CD14-positive monocyte (primary cell): Measurements from ENCODE around the gene ERO1B. TPM values are rescaled to one million over a fixed set of nuclear protein-coding genes. Genes with fewer than 3 reads are reported as not detected.

Experiments used
- DNase-seq, 3 donors: peaks; one replicate each; pipeline ENCODE4 v3.0.0-alpha.2; 2011 to 2022
- H2AFZ ChIP-seq: 2 replicates; pipeline ENCODE4 v1.6.0; 2012; ENCODE audit warnings: mild to moderate bottlenecking, low read depth, low read length, inconsistent platforms; ENCODE audit not compliant: insufficient read depth, poor library complexity, severe bottlenecking
- H3K27ac ChIP-seq, 2 donors: 1 replicate in 1 of 2; 2 replicates in 1 of 2; pipeline ENCODE4 v1.5.1; 2012 to 2013; ENCODE audit warnings: low read length in 2 of 2, control low read depth in 1 of 2, inconsistent platforms in 1 of 2, low read depth in 1 of 2, mild to moderate bottlenecking in 1 of 2
- H3K27me3 ChIP-seq, 2 donors: one replicate each; pipeline versions ENCODE4 v1.6.0 to v1.6.1; 2011 to 2013; ENCODE audit warnings: low read length in 2 of 2; ENCODE audit not compliant: control insufficient read depth in 2 of 2, insufficient read depth in 2 of 2
- H3K36me3 ChIP-seq, 2 donors: replicated peaks in 1 of 2; 1 replicate in 1 of 2; 2 replicates in 1 of 2; pipeline versions ENCODE4 v1.5.1 to v1.6.1; 2012 to 2013; ENCODE audit warnings: low read length in 2 of 2, control low read depth in 1 of 2, inconsistent platforms in 1 of 2, mild to moderate bottlenecking in 1 of 2; ENCODE audit not compliant: insufficient read depth in 2 of 2, control insufficient read depth in 1 of 2
- H3K4me1 ChIP-seq, 2 donors: 1 replicate in 1 of 2; 2 replicates in 1 of 2; pipeline versions ENCODE4 v1.5.1 to v1.6.1; 2012 to 2013; ENCODE audit warnings: low read length in 2 of 2, control low read depth in 1 of 2, inconsistent platforms in 1 of 2, mild to moderate bottlenecking in 1 of 2, moderate library complexity in 1 of 2; ENCODE audit not compliant: insufficient read depth in 2 of 2, control insufficient read depth in 1 of 2
- H3K4me2 ChIP-seq: replicated peaks from 2 replicates; pipeline ENCODE3; 2012; ENCODE audit warnings: low read length, moderate library complexity, mild to moderate bottlenecking; ENCODE audit not compliant: poor library complexity, severe bottlenecking; ENCODE audit errors: extremely low read depth
- H3K4me3 ChIP-seq, 3 experiments: fragments of 200-600 bp in 1 of 3; sonication (generic) in 1 of 3; replicated peaks in 1 of 3; 1 replicate in 2 of 3; 2 replicates in 1 of 3; pipeline ENCODE4 v1.5.1; 2011 to 2013; ENCODE audit warnings: low read length in 3 of 3, mild to moderate bottlenecking in 3 of 3, control low read depth in 2 of 3, low read depth in 2 of 3, inconsistent platforms in 1 of 3, moderate library complexity in 1 of 3
- H3K79me2 ChIP-seq: 2 replicates; pipeline ENCODE4 v1.6.0; 2012; ENCODE audit warnings: mild to moderate bottlenecking, control low read depth, inconsistent platforms, low read length, moderate library complexity; ENCODE audit not compliant: insufficient read depth
- H3K9ac ChIP-seq: 2 replicates; pipeline ENCODE4 v1.6.0; 2017; ENCODE audit warnings: low read length, mild to moderate bottlenecking; ENCODE audit not compliant: insufficient read depth, poor library complexity, severe bottlenecking
- H3K9me3 ChIP-seq, 2 donors: replicated peaks in 1 of 2; 1 replicate in 1 of 2; 2 replicates in 1 of 2; pipeline versions ENCODE4 v1.5.1 to v1.6.1; 2012 to 2013; ENCODE audit warnings: low read length in 2 of 2, control low read depth in 1 of 2; ENCODE audit not compliant: control insufficient read depth in 1 of 2, insufficient read depth in 1 of 2
- H4K20me1 ChIP-seq: 2 replicates; pipeline ENCODE4 v1.6.0; 2012; ENCODE audit warnings: mild to moderate bottlenecking, low read length, control low read depth, moderate library complexity; ENCODE audit not compliant: insufficient read depth
- H3K27ac Mint-ChIP-seq, 7 donors: one replicate each; pipeline ENCODE4 v1.8.0; 2020; ENCODE audit warnings: mild to moderate bottlenecking in 7 of 7, mixed read lengths in 7 of 7, moderate library complexity in 6 of 7, inconsistent platforms in 2 of 7
- H3K27me3 Mint-ChIP-seq, 3 donors: one replicate each; pipeline ENCODE4 v1.8.0; 2021 to 2022; ENCODE audit warnings: low read depth in 3 of 3, mild to moderate bottlenecking in 3 of 3, mixed read lengths in 3 of 3, moderate library complexity in 3 of 3, inconsistent platforms in 1 of 3
- H3K36me3 Mint-ChIP-seq, 2 donors: one replicate each; pipeline ENCODE4 v1.8.0; 2020; ENCODE audit warnings: mixed read lengths in 2 of 2, inconsistent platforms in 1 of 2, mild to moderate bottlenecking in 1 of 2
- H3K4me1 Mint-ChIP-seq: one replicate; pipeline ENCODE4 v1.8.0; 2020; ENCODE audit warnings: mild to moderate bottlenecking, mixed read lengths
- H3K4me3 Mint-ChIP-seq, 2 donors: one replicate each; pipeline ENCODE4 v1.8.0; 2020; ENCODE audit warnings: mild to moderate bottlenecking in 2 of 2, mixed read lengths in 2 of 2, moderate library complexity in 1 of 2
- H3K9me3 Mint-ChIP-seq, 7 donors: one replicate each; pipeline ENCODE4 v1.8.0; 2020 to 2022; ENCODE audit warnings: mixed read lengths in 7 of 7, mild to moderate bottlenecking in 6 of 7, moderate library complexity in 6 of 7, inconsistent platforms in 2 of 7
- CTCF ChIP-seq: fragments of 200-600 bp; IDR thresholded peaks from one replicate; pipeline ENCODE4 v1.8.0; 2022; ENCODE audit warnings: antibody characterized with exemption, mild to moderate bottlenecking
- WGBS: methylation state at CpG from one replicate; pipeline ENCODE4 v1.1.5; 2013; ENCODE audit warnings: missing lambda C conversion rate; ENCODE audit not compliant: insufficient coverage; 5-methylcytosine and 5-hydroxymethylcytosine counted together
- intact Hi-C, 2 donors: fragments of 100-400 bp; cut with micrococcal nuclease; formaldehyde crosslinking; loops; one replicate each; pipeline versions ENCODE4 v1.15.0 to v1.15.1; 2023
- polyA plus RNA-seq, 3 donors: library from polyadenylated mRNA; depleted of rRNA in 1 of 3; unstranded in 2 of 3; stranded (reverse) in 1 of 3; fragments of 300-500 nt in 2 of 3; fragments of >200 nt in 1 of 3; fragmentation: Illumina TruSeq in 2 of 3; gene quantifications; 1 replicate in 2 of 3; 2 replicates in 1 of 3; pipeline ENCODE4 v1.2.3, GENCODE V29; 2012 to 2021

ERO1B gene
- polyA plus RNA-seq, 3 donors = 2.7 to 4.2 (median 3.2) TPM

- peaks cover 53 to 55% of the 10 kb centered on the region in 2 donors for H3K36me3 Mint-ChIP-seq
Observed at GRCh38 chr1:236211815-236212214, 69.9 kb downstream of the ERO1B start.

GRCh38 chr1:236209713-236210112 is 72.0 kb downstream of the ERO1B start:
- Histone ChIP-seq H3K27me3 (no peaks in the 10 kb centered on the region), H2AFZ (no peak overlapping the region), H3K79me2 (no peaks in the 10 kb centered on the region), H3K4me3 (no peak overlapping the region), H3K9ac (no peak overlapping the region), H3K4me2 (no peak overlapping the region), H3K9me3 (no peaks in the 10 kb centered on the region), H3K27ac (no peak overlapping the region), H3K36me3 (peaks cover 37 to 82% of the 10 kb centered on the region in 2 donors), H3K4me1 (no peaks in the 10 kb centered on the region), H4K20me1 (no peaks in the 10 kb centered on the region)
- intact Hi-C loops = no loop called here
- Mint-ChIP-seq H3K4me1 (peaks cover 10% of the 10 kb centered on the region), H3K36me3 (peaks cover 56 to 60% of the 10 kb centered on the region in 2 donors), H3K27me3 (peaks cover 0 to 2% (median 0%) of the 10 kb centered on the region in 3 donors), H3K4me3 (no peak overlapping the region), H3K9me3 (peaks cover 0 to 5% (median 2%) of the 10 kb centered on the region in 7 donors), H3K27ac (no peak overlapping the region)
- TF ChIP-seq CTCF = no peak
- no peak for DNase-seq

More at GRCh38 chr1:236211815-236212214, 69.9 kb downstream of the ERO1B start:
- no peaks in the 10 kb centered on the region for H3K79me2 ChIP-seq
- no peaks in the 10 kb centered on the region for H3K27me3 ChIP-seq
- Mint-ChIP-seq H3K4me1 (peaks cover 5% of the 10 kb centered on the region), H3K9me3 (peaks cover 0 to 3% (median 2%) of the 10 kb centered on the region in 7 donors), H3K27ac (no peak overlapping the region), H3K27me3 (peaks cover 0 to 2% (median 0%) of the 10 kb centered on the region in 3 donors), H3K4me3 (no peak overlapping the region)
- no peak overlapping the region for H3K4me3 ChIP-seq
- intact Hi-C loops = no loop called here
- no peak overlapping the region for H3K4me2 ChIP-seq
- DNase-seq = no peak
- H3K9ac ChIP-seq = no peak overlapping the region
- H3K9me3 ChIP-seq = no peaks in the 10 kb centered on the region
- H3K4me1 ChIP-seq = no peaks in the 10 kb centered on the region
- no peak for TF ChIP-seq CTCF
- no peaks in the 10 kb centered on the region for H4K20me1 ChIP-seq
- WGBS = 89% methylated on average over 3 of the region's 5 CpGs
- H3K36me3 ChIP-seq = peaks cover 34 to 77% of the 10 kb centered on the region in 2 donors
- H3K27ac ChIP-seq = no peak overlapping the region
- H2AFZ ChIP-seq = no peak overlapping the region
